Loucy (cell line): ENCODE measurements around the gene CENPP.

ENCODE experiments used
- H2AFZ ChIP-seq: fragments of 200-600 bp; sonication (generic); 2 replicates; pipeline ENCODE4 v1.6.0; 2016; ENCODE audit warnings: antibody characterized with exemption, mild to moderate bottlenecking, low read length, moderate library complexity
- H3F3A ChIP-seq: fragments of 200-600 bp; 2 replicates; pipeline ENCODE4 v1.6.0; 2016; ENCODE audit warnings: antibody characterized with exemption, low read depth, mild to moderate bottlenecking
- H3K27me3 ChIP-seq: fragments of 200-600 bp; sonication (generic); 2 replicates; pipeline ENCODE4 v1.6.1; 2014; ENCODE audit warnings: low read length, mild to moderate bottlenecking; ENCODE audit not compliant: insufficient read depth, poor library complexity, severe bottlenecking
- H3K36me3 ChIP-seq: fragments of 200-600 bp; sonication (generic); 2 replicates; pipeline ENCODE4 v1.6.1; 2016; ENCODE audit warnings: low read length; ENCODE audit not compliant: insufficient read depth
- H3K4me1 ChIP-seq: fragments of 200-600 bp; sonication (generic); 2 replicates; pipeline ENCODE4 v1.5.1; 2014; ENCODE audit warnings: low read length, mild to moderate bottlenecking; ENCODE audit not compliant: insufficient read depth, poor library complexity, severe bottlenecking
- H3K4me2 ChIP-seq: fragments of 200-600 bp; sonication (generic); 2 replicates; pipeline ENCODE4 v1.6.0; 2014; ENCODE audit warnings: antibody characterized with exemption, low read length, low read depth, mild to moderate bottlenecking; ENCODE audit not compliant: poor library complexity, severe bottlenecking
- H3K4me3 ChIP-seq: fragments of 200-600 bp; sonication (generic); 2 replicates; pipeline ENCODE4 v1.5.1; 2014; ENCODE audit warnings: low read length, mild to moderate bottlenecking, mixed read lengths; ENCODE audit not compliant: poor library complexity, severe bottlenecking
- H3K79me2 ChIP-seq: fragments of 200-600 bp; sonication (generic); 2 replicates; pipeline ENCODE4 v1.6.1; 2014; ENCODE audit warnings: low read length; ENCODE audit not compliant: insufficient read depth
- H3K9ac ChIP-seq: fragments of 200-600 bp; sonication (generic); 2 replicates; pipeline ENCODE4 v1.6.0; 2014; ENCODE audit warnings: mild to moderate bottlenecking, low read depth, low read length, moderate library complexity; ENCODE audit not compliant: poor library complexity, severe bottlenecking
- H3K9me2 ChIP-seq: fragments of 200-600 bp; sonication (generic); replicated peaks from 2 replicates; pipeline ENCODE4 v1.6.1; 2016; ENCODE audit warnings: low read depth, low read length, mixed read lengths
- H3K9me3 ChIP-seq: fragments of 200-600 bp; sonication (generic); 2 replicates; pipeline ENCODE4 v1.6.1; 2014; ENCODE audit warnings: mild to moderate bottlenecking, antibody characterized with exemption, low read length, low read depth; ENCODE audit not compliant: insufficient read depth
- H4K20me1 ChIP-seq: fragments of 200-600 bp; sonication (generic); 2 replicates; pipeline ENCODE4 v1.6.0; 2014; ENCODE audit warnings: antibody characterized with exemption, low read length, mild to moderate bottlenecking; ENCODE audit not compliant: insufficient read depth, poor library complexity, severe bottlenecking
- CTCF ChIP-seq: fragments of 200-600 bp; sonication (generic); conservative IDR thresholded peaks from 2 replicates; pipeline ENCODE4 v1.5.1; 2014; ENCODE audit warnings: mild to moderate bottlenecking, antibody characterized with exemption, low read length
- EZH2phosphoT487 ChIP-seq: fragments of 200-600 bp; IDR thresholded peaks from 2 replicates; pipeline ENCODE4 v1.6.1; 2018; ENCODE audit warnings: antibody characterized with exemption, mild to moderate bottlenecking, moderate library complexity, borderline replicate concordance

Gene CENPP

DNA sequence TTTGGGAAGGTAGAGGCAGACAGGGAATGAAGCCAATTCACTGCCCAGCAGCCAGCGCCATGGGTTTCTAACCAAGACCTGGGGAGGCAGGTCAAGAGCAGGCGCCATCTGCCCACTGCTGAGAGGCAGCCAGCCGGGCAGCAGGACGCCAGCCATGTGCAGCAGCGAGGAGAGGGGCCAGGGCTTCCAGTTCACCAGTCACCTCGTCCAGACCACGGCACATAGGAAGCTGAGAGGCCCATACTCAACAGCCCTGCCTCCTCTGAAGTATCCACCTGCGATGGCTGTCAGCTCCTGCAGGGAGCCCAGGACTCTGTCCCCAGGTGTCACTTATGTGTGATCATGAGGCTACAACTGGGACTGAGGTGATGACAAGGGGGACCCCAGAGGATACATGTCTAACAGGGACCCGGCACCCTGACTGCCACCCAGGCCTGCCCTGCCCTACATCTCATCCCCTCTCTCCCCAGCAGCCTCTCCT lies 314.1 kb downstream of the CENPP start:
- Histone ChIP-seq H3K9ac (no peak overlapping the region), H3K9me3 (no peaks in the 10 kb centered on the region), H3K4me3 (no peak overlapping the region), H3K4me1 (no peaks in the 10 kb centered on the region), H3F3A (no peaks in the 10 kb centered on the region), H3K4me2 (no peak overlapping the region), H4K20me1 (no peaks in the 10 kb centered on the region), H3K36me3 (peaks cover 86% of the 10 kb centered on the region; the same call in 1 of the 2 replicates), H3K27me3 (no peaks in the 10 kb centered on the region), H3K79me2 (no peaks in the 10 kb centered on the region), H3K9me2 (no peaks in the 10 kb centered on the region), H2AFZ (no peak overlapping the region)
- TF ChIP-seq CTCF: no peak
- no peak for TF ChIP-seq EZH2phosphoT487

DNA sequence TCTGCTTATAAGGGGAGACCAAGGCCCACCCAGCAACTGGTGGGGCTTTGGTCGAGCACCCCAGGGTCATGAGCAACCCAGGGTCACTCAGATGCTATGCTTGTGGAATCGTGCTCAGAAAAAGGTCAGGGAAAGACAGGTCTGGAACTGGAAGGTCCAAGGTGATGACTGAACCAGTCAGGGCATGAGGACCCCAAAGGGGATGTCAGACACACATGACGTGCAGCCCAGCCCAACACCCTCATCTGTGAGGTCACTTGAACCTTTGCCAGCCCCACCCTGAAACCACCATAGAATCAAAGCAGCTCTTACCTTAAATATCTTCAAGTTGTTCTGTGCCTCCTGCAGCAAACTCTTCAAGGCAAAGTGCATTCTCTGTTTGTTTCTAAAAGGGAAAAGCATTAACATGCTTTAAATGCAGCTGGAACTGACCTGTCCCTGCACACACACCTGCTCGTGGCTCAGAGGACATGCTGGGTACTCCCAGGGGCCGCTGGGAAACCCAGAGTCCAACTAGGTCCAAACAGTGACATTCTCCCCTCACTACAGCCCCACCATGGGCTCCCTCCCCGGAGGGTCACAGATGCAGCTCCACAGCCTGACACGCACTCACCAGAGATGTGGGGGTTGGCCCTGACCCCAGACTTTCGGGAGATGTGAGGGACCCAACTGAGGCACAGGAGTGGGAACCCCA lies 314.8 kb downstream of the CENPP start:
- no peaks in the 10 kb centered on the region for H3K79me2 ChIP-seq
- H3K4me1 ChIP-seq: no peaks in the 10 kb centered on the region
- H3K9ac ChIP-seq: no peak overlapping the region
- no peaks in the 10 kb centered on the region for H4K20me1 ChIP-seq
- H2AFZ ChIP-seq: no peak overlapping the region
- H3K4me2 ChIP-seq: no peak overlapping the region
- peaks cover 87% of the 10 kb centered on the region; the same call in 1 of the 2 replicates for H3K36me3 ChIP-seq
- H3K9me2 ChIP-seq: no peaks in the 10 kb centered on the region
- H3K27me3 ChIP-seq: no peaks in the 10 kb centered on the region
- TF ChIP-seq CTCF: no peak
- TF ChIP-seq EZH2phosphoT487: no peak
- H3K9me3 ChIP-seq: no peaks in the 10 kb centered on the region
- no peaks in the 10 kb centered on the region for H3F3A ChIP-seq
- H3K4me3 ChIP-seq: no peak overlapping the region

DNA sequence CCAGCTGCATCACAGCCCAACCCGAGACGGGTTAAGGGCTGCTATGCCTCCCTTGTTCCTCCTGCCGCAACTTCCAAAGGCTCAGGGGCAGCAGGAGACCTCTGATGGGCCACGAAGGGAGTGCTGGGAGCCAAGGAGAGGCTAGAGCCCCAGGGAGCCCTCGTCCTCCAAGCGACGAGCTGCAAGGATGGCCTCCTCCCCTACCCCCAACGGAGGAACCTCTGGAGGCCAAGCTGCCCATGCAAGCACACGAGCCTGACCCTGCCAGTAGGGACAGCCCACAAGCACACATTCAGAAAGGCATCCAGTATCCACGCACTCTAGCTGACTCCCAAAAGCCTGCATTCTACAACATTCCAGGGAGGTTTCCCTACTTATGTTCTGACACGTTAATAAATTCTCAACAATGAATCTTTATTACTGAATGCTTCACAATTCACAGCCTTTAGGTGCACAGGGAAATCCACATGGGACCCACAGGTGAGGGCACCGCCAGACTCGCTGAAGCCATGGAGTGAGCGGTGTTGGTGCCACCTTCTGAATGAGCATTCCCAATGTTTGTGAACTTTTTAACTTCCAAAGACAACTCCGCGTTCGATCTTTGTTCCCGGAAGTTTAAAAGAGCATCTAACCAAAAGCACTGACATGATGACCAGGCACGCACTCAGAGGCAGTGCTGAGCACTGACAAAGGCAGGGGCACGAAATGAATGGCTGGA lies 315.5 kb downstream of the CENPP start:
- H3K9me2 ChIP-seq: no peaks in the 10 kb centered on the region
- H3K4me2 ChIP-seq: no peak overlapping the region
- H3K79me2 ChIP-seq: no peaks in the 10 kb centered on the region
- no peak overlapping the region for H3K4me3 ChIP-seq
- no peak overlapping the region for H2AFZ ChIP-seq
- H4K20me1 ChIP-seq: no peaks in the 10 kb centered on the region
- no peaks in the 10 kb centered on the region for H3K9me3 ChIP-seq
- peaks cover 87% of the 10 kb centered on the region; the same call in 1 of the 2 replicates for H3K36me3 ChIP-seq
- H3K9ac ChIP-seq: no peak overlapping the region
- TF ChIP-seq CTCF (no peak), EZH2phosphoT487 (no peak)
- H3K27me3 ChIP-seq: no peaks in the 10 kb centered on the region
- H3K4me1 ChIP-seq: no peaks in the 10 kb centered on the region
- no peaks in the 10 kb centered on the region for H3F3A ChIP-seq
